ENCODE data around the gene NPIPA7.
"Not testable (repeated sequence)": the region's sequence is repeated elsewhere in the genome, so short reads cannot be mapped to it uniquely, and the experiment has no call there.

DNA sequence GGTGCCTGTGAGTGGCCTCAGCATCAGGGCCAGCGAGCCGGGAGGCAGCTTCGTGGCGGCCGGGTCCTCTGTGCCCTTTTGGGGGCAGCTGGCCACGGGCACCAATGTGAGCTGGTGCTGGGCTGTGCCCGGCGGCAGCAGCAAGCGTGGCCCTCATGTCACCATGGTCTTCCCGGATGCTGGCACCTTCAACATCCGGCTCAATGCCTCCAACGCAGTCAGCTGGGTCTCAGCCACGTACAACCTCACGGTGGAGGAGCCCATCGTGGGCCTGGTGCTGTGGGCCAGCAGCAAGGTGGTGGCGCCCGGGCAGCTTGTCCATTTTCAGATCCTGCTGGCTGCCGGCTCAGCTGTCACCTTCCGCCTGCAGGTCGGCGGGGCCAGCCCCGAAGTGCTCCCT, 13.1 kb upstream of the NPIPA7 start:
- TF ChIP-seq, protein P1, sequence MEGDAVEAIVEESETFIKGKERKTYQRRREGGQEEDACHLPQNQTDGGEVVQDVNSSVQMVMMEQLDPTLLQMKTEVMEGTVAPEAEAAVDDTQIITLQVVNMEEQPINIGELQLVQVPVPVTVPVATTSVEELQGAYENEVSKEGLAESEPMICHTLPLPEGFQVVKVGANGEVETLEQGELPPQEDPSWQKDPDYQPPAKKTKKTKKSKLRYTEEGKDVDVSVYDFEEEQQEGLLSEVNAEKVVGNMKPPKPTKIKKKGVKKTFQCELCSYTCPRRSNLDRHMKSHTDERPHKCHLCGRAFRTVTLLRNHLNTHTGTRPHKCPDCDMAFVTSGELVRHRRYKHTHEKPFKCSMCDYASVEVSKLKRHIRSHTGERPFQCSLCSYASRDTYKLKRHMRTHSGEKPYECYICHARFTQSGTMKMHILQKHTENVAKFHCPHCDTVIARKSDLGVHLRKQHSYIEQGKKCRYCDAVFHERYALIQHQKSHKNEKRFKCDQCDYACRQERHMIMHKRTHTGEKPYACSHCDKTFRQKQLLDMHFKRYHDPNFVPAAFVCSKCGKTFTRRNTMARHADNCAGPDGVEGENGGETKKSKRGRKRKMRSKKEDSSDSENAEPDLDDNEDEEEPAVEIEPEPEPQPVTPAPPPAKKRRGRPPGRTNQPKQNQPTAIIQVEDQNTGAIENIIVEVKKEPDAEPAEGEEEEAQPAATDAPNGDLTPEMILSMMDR (IDR thresholded peaks at IDR 0.05): not testable (repeated sequence)
- TF ChIP-seq POLR2A (IDR thresholded peaks at IDR 0.05): not testable (repeated sequence)

Data from body of pancreas (tissue), 4 donors.